ENCODE data around the gene ATP6V0D1.
A peak's percentile ranks its signal among the peaks of the same experiment; 100 is the strongest.

ATP6V0D1 gene

GRCh38 chr16:67405336-67405735 is 75.6 kb downstream of the ATP6V0D1 start:
- DNase-seq, result no peak

GRCh38 chr16:67404740-67405226 is 76.2 kb downstream of the ATP6V0D1 start:
- no peak for DNase-seq

DNA sequence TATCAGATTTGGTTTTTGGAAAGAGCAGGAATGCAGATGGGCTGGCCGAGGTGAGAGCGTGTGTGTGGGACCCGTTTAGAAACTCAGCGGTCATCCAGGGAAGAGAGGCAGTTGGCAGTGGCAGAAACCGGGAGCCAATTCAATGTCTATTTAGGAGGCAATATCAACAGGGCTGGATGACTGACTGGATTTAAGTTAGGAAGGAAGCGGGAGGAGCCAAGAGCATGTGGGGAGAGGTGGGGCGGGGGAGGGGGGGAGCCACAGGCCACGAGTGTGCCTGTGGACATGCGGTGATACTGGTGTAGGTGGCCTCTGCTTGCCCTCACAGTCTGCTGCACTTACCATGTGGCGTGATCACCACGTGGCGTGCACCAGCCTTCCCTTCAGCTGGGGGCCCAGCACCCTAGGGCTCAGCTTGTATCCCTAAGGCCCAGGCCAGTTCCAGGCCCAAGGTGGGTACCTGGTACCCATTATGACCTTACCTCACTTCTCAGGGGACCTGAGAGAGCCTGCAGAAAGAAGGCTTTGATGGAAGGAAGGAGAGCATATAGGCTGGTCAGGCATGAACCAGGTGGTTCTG is 76.9 kb downstream of the ATP6V0D1 start:
- no peak for DNase-seq

DNA sequence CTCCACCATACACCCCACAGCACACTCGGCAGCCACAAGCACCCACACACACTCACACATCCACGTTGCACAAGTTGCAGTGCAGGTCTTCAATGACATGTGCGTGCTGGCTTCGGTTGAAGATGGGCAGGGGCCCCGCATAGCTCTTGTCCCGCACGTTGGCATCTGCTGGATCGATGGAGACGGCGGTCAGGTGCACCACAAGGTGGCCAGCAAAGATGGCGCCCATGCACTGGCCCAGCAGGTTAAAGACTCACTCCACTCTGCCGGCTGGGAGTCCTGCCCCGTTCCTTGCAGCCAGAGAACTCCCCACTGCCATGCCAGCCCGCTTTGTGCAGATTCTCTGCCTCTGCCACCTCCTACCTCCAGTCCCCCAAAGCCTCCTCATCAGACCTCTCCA is 80.1 kb downstream of the ATP6V0D1 start:
- no peak for DNase-seq

- DNase-seq, result no peak
Observed at GRCh38 chr16:67399749-67400704, 80.9 kb downstream of the ATP6V0D1 start.

- DNase-seq, result peak in 3 of 5 donors; percentile 13 to 33 (median 29)
Observed at GRCh38 chr16:67399218-67399733, 81.7 kb downstream of the ATP6V0D1 start.

GRCh38 chr16:67398546-67399217 is 82.3 kb downstream of the ATP6V0D1 start:
- no peak for DNase-seq

DNA sequence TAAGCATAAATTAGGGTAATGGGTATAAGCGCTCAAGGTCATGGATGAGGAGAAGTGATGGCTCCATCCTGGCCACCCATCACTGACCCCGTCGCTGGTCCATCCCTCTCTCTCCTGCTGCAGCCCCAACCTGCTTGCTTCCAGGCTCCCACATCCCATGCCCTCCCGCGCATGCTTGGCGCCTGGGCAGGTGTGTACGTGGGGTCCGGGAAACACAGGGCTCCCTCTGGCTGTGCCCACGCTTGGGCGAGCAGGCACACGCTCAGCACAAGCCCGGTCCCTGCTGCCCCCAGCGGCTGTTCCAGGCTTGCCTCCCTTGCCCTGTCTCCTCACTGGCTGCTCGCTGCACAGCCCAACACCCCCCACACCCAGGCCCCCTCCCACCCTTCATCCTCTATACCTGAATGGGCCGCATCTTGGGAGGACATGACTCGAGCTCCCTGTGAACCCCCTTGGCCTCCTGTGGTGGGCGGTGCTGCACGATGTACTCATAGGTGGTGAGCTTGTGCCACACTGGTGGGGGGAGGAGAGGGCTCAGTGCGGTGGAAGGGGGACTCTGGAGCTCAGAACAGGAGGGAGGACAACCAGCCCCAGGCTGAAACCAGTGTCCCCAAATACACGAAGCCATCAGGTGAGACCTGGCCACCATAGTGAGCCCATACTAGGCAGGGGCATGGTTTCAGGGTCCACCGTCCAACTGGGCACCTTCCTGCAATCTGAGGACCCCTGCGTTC is 83.0 kb downstream of the ATP6V0D1 start:
- DNase-seq, result no peak

DNA sequence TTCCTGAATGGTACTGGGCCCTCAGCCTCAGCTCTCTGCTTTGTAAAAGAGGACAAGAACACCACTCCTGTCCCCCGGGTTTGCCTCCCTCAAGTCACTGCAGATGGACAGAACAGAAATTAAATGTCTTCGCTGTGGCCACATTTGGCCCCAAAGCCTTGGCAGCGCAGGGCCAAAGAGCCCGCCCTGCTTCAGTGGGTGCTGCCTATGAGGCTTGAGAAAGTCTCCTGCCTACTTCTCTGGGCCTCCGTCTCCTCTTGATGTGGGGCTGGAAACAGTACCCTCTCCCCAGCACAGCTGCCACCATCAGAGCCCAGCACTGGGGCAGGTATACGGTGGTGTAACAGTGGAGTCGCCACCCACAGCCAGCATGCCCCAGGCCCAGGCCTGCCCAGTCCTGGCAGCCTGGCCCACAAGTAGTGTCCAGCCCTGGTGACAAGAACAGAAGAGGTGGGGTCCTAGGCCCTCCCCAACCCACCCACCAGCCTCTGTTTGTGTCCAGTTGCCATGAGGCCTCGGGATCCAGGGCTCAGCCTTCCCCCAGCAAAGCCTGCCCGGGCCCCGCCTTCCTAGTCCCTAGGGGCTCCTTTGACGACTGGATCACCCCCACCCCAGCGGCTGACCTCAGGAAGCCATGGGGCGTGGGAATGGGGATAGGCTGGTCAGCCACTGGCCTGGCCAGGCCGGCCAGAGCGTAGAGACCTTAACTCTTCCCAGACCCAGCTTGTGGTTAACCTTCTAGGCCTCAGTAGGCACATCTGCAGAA is 83.7 kb downstream of the ATP6V0D1 start:
- no peak for DNase-seq

DNA sequence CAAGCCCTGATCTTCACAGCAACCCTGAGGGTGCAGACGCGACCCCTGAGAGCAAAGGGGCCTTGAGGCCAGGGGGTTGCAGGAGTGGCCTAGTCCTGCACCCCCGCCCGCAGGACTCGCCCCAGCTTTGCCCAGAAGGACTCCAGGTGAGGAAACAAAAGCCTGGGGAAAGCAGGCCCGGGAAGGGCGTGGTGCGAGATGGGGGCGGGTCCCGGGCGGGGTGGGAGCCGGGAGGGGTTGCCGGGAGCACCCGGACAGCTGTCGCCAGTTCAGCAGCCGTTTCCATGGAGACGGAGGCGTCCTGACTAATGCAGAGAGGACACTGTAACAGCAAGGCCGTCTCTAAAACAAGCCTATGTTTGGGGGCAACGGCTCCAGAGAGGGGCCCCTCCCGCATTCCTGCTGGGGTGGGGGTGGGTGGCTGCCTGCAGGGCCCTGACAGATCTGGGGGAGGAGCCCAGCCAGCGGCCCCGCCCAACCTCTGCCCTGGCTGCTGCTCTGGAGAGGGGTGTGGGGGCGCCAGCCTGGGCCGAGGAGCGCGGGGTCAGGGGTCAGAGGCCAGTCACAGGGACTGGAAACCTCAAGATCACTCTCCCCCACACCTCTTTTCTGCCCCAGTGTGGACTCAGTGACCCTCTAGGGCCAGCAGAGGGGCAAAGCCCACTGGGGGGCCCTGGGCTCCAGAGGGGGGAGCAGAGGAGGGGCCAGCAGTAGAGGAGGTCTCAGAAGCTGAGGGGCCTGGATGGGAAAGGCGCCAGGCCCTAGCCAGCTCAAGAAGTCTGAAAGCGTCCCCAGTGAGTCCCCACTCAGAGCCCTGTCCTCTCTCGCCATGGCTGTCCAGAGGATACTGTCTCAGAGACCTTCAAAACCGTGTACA is 84.6 kb downstream of the ATP6V0D1 start:
- no peak for DNase-seq

GRCh38 chr16:67395458-67396158 is 85.3 kb downstream of the ATP6V0D1 start:
- DNase-seq, result no peak

GRCh38 chr16:67395105-67395457 is 85.9 kb downstream of the ATP6V0D1 start:
- no peak for DNase-seq

DNA sequence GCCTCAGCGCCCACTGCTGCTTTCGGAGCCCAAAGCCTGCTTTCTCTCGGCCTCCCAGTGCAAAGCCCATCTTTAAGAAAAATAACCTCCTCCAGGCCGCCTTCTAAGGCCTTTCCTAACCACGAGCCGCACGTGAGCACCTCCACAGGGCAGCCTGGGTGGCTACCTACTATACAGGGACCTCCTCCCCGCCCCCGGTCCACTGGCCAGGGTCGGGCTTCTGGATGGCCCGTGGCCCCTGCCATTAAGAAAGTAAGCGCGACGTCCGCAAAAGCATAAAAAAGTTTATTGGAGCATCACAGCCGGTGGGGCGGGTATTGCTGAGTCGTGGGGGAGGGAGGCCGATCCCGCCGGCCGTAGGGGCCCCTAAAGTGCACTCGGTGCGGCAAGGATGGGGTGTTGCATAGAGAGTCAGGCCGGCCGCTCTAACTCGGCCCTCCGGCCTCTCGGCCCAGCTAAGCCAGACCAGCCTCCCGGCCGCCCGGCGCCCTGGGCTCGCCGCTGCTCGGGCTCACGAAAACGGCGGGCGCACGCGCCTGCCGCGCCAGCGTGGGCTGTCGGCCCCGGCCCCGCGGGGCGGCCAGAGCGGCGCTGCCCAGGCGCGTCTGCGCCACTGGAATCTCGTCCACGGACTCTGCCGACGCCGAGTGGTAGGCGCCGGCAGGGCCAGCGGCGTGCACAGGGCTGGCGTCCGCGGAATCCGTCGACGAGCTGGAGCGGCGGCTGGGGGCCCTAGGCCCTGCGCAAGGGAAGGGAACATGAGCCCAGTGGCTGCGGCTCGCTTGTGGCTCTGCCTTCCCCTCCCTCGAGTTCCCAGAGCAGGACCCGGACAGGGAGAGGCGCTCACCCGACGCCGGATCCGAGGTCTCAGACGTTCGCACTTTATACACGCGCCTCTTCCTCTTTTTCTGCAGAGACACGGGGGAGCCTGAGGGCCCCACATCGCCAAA is 86.5 kb downstream of the ATP6V0D1 start:
- DNase-seq, result no peak

GRCh38 chr16:67393788-67394154 is 87.2 kb downstream of the ATP6V0D1 start:
- DNase-seq, result no peak

DNA sequence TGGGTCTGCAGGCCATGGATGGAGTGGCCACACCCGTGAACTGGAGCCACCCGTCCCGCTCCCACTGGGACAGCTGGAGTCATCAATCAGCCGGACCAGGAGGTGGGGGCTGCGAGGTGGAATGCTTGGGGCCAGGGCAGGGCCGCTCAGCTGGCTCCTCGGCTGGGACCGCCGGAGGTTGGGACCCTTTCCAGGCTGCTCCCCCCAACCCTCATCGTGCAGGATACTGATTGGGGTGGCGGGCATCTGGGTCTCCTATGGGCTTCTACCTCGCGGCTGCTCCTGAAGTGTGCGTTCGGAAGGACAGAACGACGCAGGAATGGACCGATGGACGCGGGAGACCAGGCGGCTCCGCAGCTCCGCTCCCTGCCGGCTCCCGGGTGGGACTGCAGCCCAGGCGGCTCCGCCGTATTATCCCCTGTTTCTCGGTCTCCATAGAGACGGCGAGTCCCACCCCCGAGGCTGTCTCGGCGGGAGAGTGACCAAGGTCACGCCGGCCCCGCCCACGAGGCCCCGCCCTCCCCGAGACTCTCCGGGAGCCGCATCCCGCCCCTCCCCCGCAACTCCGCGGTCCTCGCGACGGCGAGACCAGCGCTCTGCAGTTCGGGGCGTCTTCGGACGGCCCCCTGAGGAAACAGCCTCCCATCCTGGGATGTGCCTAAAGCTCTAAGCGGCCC is 87.7 kb downstream of the ATP6V0D1 start, which contains the start of gene TPPP3:
Gene TPPP3, minus strand, starts transcription at position 388 of the 677 bp plus-strand sequence. CDS start 2,387 bp downstream, outside the sequence.
- DNase-seq, result peak in 3 of 5 donors; percentile 15 to 25 (median 23)

DNA sequence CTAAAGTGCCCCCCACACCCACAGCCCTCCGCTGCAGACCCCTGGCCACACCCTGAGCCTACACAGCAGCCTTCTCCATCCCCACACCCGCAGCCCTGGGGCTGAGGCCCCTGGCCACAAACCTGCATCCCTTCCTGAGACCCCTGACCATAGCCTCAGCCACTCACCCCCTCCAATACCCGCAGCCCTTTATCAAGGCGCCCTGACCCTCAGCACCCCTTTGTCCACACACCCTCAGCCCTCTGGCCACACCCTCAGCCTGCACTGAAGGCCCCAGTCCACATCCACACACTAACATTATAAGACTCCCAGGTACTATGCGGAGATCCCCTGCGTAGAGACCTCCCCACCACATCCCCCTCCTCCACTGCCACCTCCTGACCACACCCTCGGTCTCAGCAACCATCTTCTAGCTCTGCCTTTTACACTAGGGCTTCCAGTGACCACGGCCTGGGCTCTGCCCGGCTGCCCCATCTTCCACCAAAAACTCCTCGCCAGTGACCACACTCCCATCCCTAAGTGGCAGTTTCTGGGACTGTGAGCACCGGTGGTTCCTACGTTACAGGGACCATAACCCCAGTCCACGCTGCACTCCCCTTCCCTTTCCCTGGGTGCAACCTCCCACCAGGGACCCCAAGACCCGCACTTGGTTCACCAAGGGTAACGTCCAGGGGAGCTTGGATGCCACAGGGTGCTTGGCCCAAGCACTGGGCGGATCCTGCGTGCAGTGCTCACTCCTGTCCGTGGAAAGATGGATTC is 88.5 kb downstream of the ATP6V0D1 start:
- no peak for DNase-seq
